NCI-H748 (cell line): ENCODE data around the gene RGS4.

Experiments used
- DNase-seq: peaks from one replicate; lab custom pipeline; 2025; ENCODE audit not compliant: unreplicated experiment; lab: John Stamatoyannopoulos, UW

Gene RGS4

DNA sequence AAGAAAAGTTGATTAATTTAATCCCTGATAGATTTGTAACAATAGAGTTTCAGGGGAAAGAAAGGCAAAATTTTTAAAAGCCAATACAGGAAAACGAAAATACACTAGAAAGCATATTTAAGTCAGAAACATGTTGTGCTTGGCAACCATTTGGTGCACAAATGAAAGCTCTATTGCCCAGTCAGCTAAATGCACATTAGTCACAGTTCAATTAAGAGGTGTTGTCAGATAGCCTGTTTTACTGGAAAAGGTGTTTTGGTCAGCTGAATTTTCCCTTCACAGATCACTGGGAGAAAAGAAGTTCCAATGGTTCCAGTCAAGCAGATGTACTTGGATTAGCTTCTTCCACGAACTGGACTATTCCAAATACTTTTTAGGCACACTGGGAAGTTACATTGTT is 25.4 kb downstream of the RGS4 start:
- no peak for DNase-seq

- DNase-seq = no peak
Measured at GRCh38 chr1:163095213-163095612, 26.1 kb downstream of the RGS4 start.

DNA sequence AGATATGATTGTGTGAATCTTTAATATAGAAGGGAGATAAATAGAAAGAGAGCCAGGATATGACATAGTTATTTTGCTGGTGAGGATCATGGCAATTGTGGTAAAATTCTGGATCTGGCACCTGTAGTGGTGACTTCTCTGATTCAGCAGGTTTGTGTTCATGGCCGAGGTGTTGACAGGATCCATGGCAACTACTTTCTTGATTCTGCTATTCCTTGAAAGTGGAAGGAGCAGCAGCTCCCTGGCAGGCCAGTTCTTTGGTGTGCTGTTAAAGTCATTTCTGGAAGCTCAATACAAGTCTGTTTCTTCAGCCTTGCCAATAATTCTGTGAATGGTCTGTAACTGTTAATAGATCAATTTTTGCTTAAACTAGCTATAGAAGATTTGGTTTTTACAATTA is 33.4 kb downstream of the RGS4 start:
- DNase-seq = no peak

DNA sequence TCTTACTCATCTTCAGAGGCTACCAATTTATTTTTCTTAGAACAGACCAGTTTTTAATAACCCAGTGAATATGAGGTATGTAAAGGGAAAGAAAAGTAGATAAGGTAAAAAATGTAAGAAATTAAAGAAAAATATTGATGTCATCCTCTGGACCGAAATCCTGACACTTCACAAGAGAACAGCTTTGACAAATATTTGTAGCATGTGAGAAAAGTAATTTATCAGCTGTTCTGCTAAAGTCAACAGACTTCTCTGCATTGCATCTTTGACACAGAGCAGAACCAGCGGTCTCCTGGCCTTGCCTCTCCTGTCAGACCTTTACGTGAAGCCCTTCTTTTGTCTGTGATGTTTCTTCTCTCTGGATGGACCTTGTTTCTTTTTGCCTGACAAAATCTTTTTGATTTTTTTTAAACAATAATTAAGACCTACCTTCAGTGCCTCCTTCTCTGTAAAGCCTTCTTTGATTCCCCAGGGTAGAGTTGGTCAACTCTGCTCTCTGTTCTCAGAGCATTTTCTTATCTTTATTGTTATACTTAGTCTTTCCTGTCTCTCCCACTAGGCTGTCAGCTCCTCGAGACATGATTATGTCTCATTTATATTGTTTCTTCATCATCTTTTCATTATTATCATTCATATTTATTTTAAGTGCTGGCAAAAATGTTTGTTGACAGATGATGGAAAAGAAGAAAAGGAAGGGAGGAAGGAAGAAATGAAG is 35.4 kb downstream of the RGS4 start:
- no peak for DNase-seq

- no peak for DNase-seq
Measured at GRCh38 chr1:163106364-163106987, 37.3 kb downstream of the RGS4 start.

- DNase-seq = no peak
Measured at GRCh38 chr1:163107655-163108054, 38.5 kb downstream of the RGS4 start.

GRCh38 chr1:163115887-163116286 is 46.7 kb downstream of the RGS4 start:
- DNase-seq = no peak

DNA sequence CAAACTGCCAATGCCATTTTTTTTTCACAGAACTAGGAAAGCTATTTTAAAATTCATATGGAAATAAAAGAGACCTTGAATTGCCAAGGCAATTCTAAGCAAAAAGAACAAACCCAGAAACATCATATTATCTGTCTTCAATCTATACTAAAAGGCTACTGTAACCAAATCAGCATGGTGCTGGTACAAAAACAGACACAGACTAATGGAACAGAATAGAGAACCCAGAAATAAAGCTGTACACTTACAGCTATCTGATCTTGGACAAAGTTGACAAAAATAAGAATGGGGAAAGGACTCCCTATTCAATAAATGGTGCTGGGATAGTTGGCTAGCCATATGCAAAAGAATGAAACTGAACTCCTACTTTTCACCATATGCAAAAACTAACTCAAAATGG is 50.5 kb downstream of the RGS4 start:
- no peak for DNase-seq

DNA sequence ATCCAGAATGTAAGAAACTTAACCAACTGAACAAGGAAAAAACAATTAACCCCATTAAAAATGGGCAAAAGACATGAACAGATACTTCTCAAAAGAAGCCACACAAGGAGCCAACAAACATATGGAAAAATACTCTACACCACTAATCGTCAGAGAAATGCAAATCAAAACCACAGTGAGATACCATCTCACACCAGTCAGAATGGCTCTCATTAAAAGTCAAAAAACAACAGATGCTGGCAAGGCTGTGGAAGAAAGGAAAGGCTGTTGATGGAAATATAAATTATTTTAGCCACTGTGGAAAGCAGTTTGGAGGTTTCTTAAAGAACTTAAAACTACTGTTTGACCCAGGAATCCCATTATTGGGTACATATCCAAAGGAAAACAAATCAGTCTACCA is 51.2 kb downstream of the RGS4 start:
- no peak for DNase-seq

DNA sequence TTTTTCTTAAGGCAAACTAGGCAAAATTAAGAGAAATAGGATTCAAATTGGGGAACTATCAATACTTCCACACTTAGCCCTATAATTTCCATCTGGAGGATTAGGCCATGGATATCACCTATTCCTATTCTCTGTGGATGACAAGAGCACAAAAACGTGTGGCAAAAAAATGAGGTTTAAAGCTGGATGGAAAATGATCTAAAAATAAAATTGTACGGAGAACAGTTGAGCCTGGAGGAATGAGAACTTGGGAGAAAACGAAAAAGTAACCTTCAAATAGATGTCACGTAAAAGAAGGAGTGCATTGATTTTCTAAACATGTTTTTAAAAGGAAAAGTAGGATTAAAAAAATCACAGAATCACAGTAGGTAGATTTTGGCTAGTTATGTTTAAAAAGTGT is 55.7 kb downstream of the RGS4 start:
- no peak for DNase-seq
